ENCODE data around the gene DNAAF8.

Gene DNAAF8

GRCh38 chr16:4752351-4753100, 18.2 kb downstream of the DNAAF8 start:
- DNase-seq (ENCODE audit: low read depth): no peak

GRCh38 chr16:4753227-4753626, 18.9 kb downstream of the DNAAF8 start:
- DNase-seq (ENCODE audit: low read depth): no peak

- no peak for DNase-seq (ENCODE audit: low read depth)
Observed at GRCh38 chr16:4754865-4755264, 20.5 kb downstream of the DNAAF8 start.

DNA sequence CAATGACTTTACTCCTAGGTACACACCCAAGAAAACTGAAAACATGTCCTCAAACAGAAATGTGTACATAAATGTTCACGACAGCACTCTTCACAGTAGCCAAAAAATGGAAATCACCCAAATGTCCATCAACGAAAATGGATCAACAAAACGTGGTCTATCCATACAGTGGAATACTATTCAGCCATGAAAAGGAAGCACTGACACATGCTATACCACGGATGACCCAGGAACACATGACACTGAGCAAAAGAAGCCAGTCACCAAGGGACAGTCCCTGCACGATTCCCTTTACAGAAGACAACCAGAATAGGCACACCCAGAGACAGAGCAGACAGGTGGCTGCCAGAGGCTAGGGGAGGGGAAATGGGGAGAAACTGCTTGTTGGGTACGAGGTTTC, 21.4 kb downstream of the DNAAF8 start:
- no peak for DNase-seq (ENCODE audit: low read depth)

GRCh38 chr16:4760221-4760910, 26.0 kb downstream of the DNAAF8 start:
- DNase-seq (ENCODE audit: low read depth): no peak

DNA sequence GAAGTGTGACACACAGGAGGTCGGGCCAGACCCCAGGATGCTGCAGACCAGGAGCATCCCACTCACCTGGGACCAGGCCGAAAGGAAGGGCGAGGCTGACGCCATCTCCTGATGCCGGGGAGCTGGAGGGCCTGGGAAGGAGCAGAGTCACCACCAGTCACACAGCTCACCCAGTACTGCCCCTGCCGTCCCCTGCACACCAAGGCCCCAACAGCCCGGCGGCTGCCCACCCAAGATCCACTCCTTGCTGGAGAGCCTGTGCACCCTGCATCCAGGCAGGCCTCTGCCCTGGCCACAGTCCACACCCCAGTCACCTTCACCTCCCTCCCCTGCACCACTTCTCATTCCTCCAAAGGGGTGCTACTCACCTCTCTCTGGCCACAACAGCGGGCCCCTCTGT, 27.9 kb downstream of the DNAAF8 start:
- DNase-seq (ENCODE audit: low read depth): no peak

DNA sequence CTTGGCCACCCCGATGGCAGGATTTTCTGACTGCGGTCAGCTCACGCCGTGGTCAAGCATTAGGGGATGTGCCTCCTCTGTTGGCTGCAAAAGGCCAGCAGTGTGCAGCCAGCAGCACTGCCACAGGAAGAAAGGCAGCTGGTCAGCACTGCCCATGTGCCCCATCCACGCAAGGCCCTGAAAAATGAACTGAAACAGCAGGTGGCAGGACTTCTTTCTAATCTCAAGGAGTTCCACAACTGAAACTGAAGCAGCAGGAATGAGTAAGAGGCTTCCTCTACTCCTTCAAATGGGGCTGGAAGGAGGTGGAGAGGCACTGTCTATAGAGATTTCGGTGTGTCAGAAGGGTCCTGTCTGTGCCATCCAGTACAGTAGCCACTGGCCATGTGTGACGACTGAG, 29.5 kb downstream of the DNAAF8 start:
- no peak for DNase-seq (ENCODE audit: low read depth)

DNA sequence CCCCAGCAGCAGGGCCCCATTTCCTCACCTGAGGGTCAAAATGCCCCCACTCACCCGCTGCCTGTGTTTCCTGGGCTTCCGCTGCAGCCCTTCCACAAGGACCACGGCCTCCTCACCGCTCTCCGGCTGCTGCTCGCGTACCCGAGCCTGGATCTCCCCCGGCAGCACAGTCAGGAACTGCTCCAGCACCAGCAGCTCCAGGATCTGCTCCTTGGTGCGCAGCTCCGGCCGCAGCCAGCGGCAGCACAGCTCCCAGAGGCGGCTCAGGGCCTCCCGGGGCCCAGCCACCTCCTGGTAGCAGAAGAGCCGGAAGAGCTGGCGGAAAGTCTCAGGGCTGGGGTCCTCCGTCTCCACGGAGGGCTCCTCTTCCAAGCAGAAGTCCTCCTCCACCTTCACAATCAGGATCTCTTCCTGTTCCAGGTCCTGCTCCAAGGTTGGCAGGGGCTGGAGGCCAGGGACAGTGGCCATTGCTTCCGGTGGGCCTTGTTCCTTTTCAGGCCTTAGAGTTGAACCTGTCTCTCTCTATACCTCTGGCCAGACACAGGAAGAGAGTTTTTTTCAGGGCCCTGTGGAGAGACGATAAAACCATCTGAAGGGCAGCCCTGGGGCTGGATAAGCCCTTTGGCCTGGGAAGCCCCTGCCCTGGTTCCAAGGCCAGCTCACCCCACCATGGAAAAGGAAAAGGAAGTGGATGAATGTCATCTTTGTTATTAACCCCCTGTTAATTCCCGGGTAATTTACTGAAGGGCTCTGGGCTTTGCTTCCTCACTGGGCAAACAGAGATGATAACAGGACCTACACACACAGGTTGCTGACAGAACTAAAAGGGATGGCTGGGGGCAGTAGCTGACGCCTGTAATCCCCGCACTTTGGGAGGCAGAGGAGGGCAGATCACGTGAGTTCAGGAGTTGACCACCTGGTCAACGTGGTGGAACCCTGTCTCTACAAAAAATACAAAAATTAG, 31.5 kb downstream of the DNAAF8 start:
- DNase-seq (ENCODE audit: low read depth): no peak

- peak; percentile 95 for DNase-seq (ENCODE audit: low read depth)
Observed at GRCh38 chr16:4766875-4767628, 32.7 kb downstream of the DNAAF8 start, which contains the start of gene ZNF500. Gene ZNF500, minus strand, starts transcription at chr16:4767162. Its CDS starts 1,184 bp downstream, at chr16:4765978.

DNA sequence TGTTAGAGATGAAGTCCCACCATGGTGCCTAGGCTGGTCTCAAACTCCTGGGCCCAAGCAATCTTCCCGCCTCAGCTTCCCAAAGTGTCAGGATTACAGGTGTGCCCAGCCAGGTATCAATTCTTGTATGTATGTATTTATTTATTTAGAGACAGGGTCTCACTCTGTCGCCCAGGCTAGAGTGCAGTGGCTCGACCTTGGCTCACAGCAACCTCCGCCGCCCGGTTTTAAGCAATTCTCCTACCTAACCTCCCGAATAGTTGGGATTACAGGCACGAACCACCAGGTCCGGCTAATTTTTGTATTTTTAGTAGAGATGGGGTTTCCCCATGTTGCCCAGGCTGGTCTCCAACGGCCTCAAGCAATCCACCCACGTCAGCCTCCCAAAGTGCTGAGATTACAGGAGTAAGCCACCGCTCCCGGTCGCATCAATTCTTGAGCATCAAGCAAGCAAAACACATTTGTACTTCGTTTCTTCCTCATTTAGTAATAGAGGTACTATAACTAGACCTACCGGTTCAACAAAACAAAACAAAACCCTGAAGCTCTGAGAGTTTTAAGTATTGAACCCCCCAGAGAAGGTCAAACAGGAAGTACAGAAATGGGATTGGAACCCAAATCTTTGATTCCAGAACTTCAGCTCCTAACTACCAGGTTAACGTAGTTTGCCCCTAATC, 33.7 kb downstream of the DNAAF8 start:
- DNase-seq (ENCODE audit: low read depth): no peak

- peak; percentile 69 for DNase-seq (ENCODE audit: low read depth)
Observed at GRCh38 chr16:4768549-4769305, 34.4 kb downstream of the DNAAF8 start.

GRCh38 chr16:4769306-4769638, 34.9 kb downstream of the DNAAF8 start:
- DNase-seq (ENCODE audit: low read depth): no peak

GRCh38 chr16:4771646-4772045, 37.3 kb downstream of the DNAAF8 start:
- no peak for DNase-seq (ENCODE audit: low read depth)

DNA sequence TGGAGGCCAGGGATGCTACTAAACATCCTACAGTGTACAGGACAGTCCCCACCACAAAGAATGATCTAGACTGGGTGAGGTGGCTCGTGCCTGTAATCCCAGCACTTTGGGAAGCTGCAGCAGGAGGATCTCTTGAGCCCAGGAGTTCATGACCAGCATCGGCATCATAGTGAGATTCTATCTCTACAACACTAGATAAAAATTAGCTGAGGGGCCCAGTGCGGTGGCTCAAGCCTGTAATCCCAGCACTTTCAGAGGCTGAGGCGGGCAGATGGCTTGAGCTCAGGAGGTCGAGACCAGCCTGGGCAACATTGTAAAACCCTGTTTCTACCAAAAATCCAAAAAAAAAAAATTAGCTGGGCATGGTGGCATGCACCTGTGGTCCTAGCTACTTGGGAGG, 38.0 kb downstream of the DNAAF8 start:
- DNase-seq (ENCODE audit: low read depth): no peak

- no peak for DNase-seq (ENCODE audit: low read depth)
Observed at GRCh38 chr16:4775005-4775404, 40.7 kb downstream of the DNAAF8 start.

DNA sequence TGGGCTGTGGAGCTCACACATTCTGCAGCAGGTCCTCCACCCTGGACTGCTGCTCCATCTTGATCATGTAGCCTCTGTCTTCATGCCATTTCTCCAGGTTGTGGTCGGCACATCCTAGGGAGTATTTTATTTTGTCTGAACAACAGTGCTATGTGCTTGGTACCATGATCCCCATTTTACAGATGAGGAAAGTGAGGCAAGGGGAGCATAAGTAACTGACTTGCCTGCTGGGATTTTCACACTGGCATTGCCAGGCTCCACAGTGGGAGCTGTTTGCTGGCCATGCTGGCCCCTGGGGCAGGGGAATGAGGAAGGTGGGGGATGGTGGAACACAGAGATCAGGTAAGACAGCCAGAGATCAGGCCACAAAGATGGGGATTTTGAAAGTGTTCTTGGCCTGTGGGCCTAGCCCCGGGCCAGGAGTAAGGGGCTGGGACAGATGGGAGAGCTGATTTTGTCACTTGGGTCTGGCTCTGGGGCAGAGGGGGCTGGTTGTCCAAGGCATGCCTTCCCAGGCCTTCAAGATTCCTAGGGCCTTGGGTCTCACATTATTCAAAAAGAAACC, 41.9 kb downstream of the DNAAF8 start:
- DNase-seq (ENCODE audit: low read depth): no peak

DNA sequence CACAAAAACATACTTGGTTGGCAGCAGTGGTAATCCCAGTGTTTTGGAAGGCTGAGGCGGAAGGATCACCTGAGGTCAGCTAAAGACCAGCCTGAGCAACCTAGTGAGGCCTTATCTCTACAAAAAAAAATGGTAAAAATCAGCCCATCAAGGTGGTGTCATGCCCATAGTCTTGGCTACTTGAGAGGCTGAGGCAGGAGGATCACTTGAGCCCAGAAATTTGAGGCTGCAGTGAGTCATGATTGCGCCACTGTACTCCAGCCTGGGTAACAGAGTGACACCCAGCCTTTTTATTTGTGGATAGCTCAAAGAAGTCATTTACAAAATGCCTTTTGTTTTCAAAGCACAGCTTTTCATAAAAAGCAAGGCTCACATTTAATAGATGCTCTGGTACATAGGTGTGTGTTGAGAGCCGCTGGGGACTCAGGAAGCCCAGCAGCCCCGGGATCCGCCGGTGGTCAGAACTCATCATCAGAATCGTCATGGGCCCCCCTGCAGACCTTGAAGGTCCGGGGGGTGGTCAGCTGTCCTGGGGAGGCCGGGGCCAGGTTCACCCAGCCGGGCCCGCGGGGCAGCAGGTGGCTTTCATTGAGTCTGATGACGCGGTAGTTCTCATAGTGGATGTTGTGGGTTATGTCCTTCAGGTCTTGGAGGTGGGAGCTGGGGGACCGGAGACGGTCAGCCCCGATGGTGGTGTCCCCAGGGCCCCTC, 43.2 kb downstream of the DNAAF8 start:
- DNase-seq (ENCODE audit: low read depth): no peak

DNA sequence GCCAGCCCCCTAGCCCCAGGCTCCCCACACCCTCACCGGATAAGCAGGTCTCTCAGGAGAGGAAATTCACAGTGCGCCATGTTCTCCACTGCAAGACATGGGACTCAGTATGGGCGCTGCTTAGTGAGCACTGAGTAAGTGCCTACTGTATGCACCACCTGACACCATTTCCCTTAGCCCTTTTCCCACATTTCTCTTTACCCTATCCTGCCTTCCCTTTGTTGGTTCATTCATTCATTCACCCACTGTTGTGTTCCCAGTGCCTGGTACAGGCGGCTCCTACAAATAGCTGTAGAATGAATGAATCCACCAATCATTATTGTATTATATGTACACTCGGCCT, 43.7 kb downstream of the DNAAF8 start:
- no peak for DNase-seq (ENCODE audit: low read depth)

- DNase-seq (ENCODE audit: low read depth): no peak
Observed at GRCh38 chr16:4780235-4780634, 45.9 kb downstream of the DNAAF8 start.
